GM18505 (cell line): ENCODE measurements around the gene HSPB9.

ENCODE experiments used
- ATAC-seq: cut with Tn5 transposase; IDR thresholded peaks from one replicate; pipeline ENCODE4 v1.9.1; 2021; ENCODE audit not compliant: unreplicated experiment
- POLR2A ChIP-seq: IDR thresholded peaks from 4 replicates; pipeline ENCODE4 v1.6.1; 2011; ENCODE audit warnings: borderline replicate concordance; ENCODE audit not compliant: insufficient read depth, insufficient read length; ENCODE audit errors: extremely low read depth

HSPB9 gene, protein sequence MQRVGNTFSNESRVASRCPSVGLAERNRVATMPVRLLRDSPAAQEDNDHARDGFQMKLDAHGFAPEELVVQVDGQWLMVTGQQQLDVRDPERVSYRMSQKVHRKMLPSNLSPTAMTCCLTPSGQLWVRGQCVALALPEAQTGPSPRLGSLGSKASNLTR

DNA sequence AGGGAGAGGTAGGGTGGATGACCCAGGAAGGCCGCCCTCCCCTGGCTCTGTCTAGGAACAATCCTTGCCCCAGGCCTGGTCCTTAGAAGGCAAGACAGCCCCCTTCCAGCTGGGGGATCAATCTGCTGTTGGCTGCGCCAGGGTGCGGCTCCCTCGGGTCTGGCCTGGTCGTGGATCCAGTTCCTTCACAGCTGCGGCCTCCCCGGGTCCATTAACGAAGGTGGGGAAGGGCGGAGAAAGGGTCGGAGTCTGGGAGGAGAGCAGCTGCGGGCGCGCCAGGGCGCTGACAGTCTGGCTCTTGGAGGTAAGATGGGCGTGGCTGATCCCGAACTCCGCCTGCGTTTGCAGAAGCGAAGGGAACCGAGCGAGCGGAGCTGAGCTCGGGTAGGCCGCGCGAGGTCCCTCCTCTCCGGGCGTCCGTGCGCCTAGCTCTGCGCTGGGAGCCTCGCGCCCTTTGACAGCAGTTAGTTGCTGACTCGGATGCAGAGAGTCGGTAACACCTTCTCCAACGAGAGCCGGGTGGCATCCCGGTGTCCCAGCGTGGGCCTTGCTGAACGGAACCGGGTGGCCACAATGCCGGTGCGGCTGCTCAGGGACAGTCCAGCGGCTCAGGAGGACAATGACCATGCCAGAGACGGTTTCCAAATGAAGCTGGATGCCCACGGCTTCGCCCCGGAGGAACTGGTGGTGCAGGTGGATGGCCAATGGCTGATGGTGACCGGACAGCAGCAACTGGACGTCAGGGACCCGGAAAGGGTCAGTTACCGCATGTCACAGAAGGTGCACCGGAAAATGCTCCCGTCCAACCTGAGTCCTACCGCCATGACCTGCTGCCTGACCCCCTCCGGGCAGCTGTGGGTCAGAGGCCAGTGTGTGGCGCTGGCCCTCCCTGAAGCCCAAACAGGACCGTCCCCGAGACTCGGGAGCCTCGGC is at the start of gene HSPB9:
Gene HSPB9, plus strand, starts transcription at position 434 of the 933 bp plus-strand sequence. Its CDS starts 47 bp downstream, at position 481.
- TF ChIP-seq POLR2A = no peak
- ATAC-seq = no peak

DNA sequence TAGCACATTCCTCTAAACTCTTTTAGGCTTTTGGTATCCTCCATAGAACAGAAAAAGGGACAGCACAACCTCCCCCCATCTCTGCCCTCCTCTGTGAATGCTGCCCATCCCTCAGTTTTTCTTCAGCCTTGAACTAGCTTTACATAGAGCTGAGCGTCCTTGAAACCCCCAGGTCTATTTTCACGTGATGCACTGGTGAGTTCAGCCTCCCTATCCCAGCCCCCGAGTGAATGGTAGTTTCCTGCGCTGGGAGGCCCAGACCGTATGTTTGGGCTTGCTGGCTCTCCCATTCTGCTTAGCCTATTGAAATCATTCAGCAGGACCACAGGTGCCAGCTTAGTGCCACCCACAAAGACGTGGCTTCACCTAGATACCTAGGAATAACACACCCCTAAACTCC is 46.8 kb upstream of the HSPB9 start:
- TF ChIP-seq POLR2A = no peak
- no peak for ATAC-seq

DNA sequence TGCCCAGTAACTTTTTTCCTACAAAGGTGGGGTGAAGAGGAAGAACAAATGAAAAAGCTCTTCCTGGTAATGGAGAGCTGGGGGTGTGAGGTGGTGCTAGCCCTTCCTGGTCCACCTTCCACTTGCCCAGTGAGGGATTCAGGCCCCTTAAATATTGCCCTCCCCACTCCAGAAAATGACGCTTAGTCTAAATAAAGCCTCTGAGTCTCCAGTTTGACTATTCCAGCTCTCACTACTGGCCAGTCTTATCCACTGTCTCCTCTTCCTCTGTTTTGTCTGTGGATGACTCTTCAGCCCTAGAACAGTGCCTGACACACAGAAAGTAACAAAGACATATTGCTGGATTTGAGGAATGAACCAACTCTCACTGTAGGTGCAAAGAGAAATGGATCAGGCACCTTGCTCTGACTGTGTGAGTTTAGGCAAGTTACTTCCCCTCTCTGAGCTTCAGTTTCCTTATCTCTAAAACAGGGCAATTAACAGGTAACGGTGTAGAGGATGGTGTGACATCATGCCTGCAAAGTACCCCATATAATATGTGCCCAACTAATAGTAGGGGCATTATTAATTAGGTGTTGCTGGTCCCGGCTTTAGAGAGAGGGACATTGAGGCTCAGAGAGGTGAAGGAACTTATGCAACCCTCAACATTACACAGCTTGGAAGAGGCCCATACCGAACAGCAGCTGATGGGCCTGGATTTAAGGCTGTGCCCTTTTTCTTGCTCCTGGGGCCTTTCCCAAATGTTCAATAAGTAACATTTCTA is 45.6 kb upstream of the HSPB9 start:
- no peak for ATAC-seq
- no peak for TF ChIP-seq POLR2A

DNA sequence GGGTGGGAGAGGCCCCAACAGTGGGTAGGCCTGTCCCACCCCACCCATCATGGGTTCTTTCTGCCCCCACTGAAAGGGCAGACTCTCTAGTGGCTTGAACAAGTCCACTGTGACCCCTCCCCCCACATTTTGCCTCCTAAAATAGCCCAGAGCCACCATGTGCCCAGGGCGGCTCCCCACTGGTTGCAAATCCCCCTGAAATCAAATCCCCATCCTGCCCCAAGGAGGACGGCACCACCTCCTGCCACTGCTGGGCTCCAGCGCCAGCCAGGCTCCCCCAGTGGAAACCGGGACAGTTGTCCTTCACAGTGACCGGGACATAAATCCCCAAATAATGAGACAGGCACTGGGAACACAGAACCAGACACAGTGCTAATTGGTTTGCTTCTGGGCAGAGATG is 44.8 kb upstream of the HSPB9 start:
- no peak for ATAC-seq
- TF ChIP-seq POLR2A = no peak

DNA sequence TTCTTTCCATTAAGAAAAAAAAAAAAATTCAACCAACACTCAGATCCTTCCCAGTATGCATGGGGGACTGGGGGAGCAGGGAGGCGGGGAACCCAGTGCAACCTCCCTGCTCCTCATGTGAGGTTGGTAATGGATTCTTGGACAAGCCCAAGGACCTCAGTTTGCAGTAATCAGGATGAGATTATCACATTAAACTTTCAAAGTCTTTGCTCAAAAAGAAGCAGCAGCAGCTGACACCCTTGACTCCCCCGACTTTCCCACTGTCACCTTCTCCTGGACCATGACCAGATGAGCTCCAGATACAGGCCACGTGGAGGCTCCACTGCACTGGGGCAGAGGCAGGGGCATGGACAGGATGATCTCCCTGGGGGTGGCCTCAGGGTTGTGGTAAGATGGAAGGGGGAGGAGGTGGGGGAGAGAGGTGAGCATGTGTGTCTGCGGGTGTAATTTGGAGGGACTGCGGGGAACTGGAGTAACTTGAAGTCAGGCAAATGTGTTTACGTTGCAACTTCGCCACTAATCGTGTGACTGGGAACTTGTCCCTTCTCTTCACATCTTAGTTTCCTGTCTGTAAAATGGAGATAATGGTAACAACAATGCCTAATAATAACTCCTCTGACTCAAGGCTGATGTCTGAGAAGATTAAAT is 44.1 kb upstream of the HSPB9 start:
- no peak for ATAC-seq
- TF ChIP-seq POLR2A = no peak

DNA sequence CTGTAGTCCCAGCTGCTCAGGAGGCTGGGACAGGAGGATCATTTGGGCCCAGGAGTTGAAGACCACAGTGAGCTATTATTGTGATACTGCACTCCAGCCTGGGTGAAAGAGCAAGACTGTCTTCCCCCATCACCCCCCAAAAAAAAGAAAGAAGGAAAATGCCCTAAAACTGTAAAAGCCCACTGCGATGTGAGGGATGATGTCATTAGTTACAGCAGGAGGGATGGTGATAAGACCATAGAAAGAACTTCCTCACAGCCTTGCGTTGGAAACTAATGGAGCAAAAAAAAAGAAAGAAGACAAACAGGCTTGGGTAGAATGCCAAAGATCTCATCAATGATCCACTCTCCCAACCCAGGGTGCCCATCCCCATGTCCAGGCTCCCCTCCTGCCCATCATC is 43.1 kb upstream of the HSPB9 start:
- ATAC-seq = no peak
- no peak for TF ChIP-seq POLR2A

DNA sequence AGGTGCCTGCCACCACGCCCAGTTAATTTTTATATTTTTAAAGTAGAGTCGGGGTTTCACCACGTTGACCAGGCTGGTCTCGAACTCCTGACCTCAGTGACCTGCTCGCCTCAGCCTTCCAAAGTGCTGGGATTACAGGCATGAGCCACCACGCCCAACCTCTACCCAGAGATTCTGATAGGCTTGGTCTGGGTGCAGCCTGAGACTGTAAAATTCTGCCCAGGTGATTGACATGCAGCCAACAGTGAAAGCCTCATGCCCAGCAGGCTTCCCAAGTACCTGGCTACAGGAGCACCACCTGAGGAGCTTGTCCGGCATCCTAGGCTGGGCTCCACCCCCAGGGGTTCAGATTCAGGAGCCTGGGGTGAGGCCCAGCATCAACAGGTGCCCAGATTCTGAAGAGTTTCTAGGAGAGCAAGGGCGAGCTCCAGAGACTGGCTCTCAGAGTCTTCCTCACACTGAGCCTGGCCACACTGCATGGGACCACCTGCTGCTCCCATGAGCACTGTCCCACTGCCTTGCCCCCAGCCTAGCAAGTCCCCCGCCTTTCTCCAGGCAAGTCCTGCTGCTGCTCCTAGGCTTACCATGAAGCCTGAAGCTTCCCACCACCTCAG is 41.0 kb upstream of the HSPB9 start:
- ATAC-seq = no peak
- TF ChIP-seq POLR2A = no peak

DNA sequence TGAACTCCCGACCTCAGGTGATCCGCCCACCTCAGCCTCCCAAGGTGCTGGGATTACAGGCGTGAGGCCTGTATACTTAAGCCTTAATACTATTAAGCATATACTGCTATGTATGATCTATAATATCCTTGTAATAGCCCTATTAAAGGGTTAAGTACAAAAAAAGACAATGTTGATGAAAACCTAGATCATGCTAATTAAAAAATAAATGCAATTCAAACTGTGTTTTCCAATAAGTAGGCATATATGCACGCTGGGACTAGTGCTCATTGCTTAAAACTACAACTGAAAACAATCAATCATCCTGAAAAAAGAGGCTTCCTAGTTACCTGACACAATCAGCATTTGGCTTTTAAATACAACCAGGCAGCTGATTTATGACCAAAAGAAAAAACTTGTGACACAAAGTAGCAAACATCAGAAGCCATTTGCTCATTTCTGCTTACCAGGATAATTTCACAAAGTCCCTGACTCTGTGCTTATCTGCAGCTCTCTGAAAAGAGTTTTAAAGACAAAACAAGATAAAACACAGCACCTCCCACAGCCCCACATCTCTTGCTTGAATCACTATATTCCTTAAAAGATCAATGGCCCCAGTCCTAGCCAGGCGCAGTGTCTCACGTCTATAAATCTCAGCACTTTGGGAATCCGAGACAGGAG is 35.4 kb upstream of the HSPB9 start:
- ATAC-seq = no peak

DNA sequence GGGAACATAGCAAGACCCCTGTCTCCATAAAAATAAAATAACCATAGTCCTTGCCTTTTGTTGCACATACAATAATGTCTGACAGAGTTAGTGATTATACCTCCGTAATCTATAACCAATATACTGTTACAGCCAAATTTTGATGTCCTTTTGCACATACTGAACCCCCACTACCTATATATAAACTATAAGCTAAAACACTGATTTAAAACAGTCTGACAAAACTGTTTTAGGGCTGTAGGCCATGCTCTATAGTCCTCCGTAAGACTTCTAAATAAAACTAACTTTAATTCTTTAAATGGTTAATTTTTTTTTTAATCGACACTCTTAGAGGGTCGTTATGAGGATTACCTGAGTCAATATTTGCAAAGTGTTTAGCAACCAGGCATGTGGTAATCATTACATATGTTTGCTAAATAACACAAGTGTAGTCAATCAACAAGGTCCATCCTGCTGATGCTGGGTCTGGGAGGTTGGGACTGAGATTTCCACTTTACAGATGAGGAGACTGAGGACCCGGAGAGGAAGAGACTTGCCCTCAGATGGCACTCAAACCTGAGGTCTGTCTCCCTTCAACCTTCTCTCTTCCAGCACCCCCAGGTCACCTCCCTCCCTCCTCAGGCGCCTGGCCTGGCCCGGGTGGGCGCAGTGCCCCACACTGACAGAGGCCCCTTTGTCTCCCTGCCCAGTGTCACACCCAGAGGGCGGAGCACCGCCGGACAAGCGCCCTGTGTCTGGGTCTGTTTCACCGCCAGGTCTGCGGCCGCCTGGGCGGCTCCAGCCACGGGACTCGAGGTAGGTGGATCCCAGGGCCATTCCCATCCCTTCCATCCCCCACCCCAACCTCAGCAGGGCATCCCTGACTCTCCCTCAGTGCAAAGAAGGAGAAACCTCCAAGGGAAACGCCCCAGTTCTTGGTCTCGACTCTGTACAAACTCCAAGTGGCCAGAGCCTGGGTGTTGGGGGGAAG is 34.6 kb upstream of the HSPB9 start:
- ATAC-seq = no peak
- no peak for TF ChIP-seq POLR2A

More for the DNA sequence above, 35.4 kb upstream of the HSPB9 start:
- no peak for TF ChIP-seq POLR2A

DNA sequence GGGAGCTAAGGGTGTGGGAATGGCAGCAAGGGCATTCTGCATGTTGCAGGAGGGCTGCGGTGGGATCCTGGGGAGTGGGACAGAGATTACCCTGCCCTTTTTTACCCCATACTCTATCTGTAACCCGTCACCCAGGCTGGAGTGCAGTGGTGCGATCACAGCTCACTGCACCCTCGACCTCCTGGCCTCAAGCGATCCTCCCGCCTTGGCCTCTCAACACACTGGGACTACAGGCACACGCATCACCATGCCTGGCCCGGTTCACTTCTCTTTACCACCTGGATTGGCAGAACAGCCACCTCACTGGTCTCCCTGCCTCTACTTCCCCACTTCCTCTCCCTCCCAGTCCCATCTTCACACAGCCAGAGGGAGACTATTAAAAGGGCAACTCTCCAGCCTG is 33.9 kb upstream of the HSPB9 start:
- TF ChIP-seq POLR2A = no peak
- ATAC-seq = no peak
